ENCODE data around the gene SREBF2. TPM values are rescaled to one million over a fixed set of nuclear protein-coding genes. Genes with fewer than 3 reads are reported as not detected.

SREBF2 gene
- total and polyA plus RNA-seq, 2 of the 13 experiments (the other 11 are each of a cell fraction or from before 2014, with no cell fraction given) = 53.8 to 72.6 TPM

DNA sequence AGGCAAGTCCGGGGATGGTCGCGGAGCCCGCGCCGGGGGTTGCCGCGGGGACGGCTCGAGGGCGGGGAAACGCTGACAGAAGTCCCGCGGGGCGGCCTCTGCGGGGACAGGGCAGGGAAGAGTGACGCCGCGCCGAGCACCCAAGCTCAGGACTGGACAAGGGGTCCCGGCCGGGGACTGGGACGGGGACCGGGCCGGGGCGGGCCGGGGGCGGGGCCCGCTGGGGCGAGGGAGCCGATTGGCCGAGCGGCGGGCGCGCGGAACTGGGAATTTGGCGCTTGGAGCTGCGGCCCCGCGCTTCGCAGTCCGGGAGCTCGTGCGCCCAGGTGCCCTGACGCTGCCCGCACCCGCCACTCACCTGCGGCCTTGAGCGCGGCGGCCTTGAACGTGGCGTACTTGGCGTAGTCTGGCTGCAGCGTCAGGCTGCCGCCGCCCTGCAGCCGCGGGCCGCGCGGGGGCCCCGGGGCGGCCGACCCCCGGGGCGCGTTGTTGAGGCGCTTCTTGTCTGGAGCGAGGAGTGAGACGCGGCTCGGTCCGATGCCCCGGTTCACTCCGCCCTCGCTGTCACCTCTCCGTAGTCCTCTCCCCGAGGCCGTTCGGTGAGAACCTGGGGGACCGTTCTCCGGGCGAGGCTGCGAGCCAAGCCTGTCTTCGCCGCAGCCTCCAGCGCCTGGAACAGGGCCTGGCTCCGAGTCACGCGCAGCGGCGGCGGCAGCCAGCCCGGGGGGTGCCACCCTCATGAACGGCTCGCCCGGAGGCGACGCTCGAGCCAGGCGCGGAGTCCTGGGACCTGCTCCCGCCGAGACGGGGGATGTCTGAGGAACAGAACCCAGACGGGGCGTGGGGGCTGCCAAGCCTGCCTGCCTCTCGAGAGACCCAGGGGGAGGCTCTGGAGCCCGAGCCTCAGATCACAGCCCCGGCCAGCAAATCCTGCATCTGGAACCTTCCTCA is 77.4 kb downstream of the SREBF2 start (continued):
- TF ChIP-seq, protein P1, sequence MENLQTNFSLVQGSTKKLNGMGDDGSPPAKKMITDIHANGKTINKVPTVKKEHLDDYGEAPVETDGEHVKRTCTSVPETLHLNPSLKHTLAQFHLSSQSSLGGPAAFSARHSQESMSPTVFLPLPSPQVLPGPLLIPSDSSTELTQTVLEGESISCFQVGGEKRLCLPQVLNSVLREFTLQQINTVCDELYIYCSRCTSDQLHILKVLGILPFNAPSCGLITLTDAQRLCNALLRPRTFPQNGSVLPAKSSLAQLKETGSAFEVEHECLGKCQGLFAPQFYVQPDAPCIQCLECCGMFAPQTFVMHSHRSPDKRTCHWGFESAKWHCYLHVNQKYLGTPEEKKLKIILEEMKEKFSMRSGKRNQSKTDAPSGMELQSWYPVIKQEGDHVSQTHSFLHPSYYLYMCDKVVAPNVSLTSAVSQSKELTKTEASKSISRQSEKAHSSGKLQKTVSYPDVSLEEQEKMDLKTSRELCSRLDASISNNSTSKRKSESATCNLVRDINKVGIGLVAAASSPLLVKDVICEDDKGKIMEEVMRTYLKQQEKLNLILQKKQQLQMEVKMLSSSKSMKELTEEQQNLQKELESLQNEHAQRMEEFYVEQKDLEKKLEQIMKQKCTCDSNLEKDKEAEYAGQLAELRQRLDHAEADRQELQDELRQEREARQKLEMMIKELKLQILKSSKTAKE (CRISPR knock-in tag; IDR thresholded peaks at IDR 0.05; ENCODE audit: borderline replicate concordance) = no peak
- TF ChIP-seq ZNF362 (CRISPR knock-in tag; IDR thresholded peaks at IDR 0.05; ENCODE audit: borderline replicate concordance) = no peak
- TF ChIP-seq RFX5 (IDR thresholded peaks at IDR 0.05; ENCODE audit: low read depth, low read length) = no peak
- no peak for TF ChIP-seq TP53 (CRISPR knock-in tag; conservative IDR thresholded peaks at IDR 0.05)
- 0 out of 2 replicates have a peak, but pooled peaks have one; percentile 16 for TF ChIP-seq DMAP1 (CRISPR knock-in tag; IDR thresholded peaks at IDR 0.05)
- TF ChIP-seq SKI (IDR thresholded peaks at IDR 0.05; ENCODE audit: partially characterized antibody) = peak; percentile 42
- TF ChIP-seq CAMTA2 (CRISPR knock-in tag; IDR thresholded peaks at IDR 0.05; ENCODE audit: borderline replicate concordance) = no peak
- no peak for TF ChIP-seq HOXA5 (CRISPR knock-in tag; IDR thresholded peaks at IDR 0.05)
- TF ChIP-seq SALL2 (CRISPR knock-in tag; IDR thresholded peaks at IDR 0.05) = 0 out of 2 replicates have a peak, but pooled peaks have one; percentile 61
- peak; percentile 60; the same call in 1 of the 2 replicates for TF ChIP-seq ZSCAN21 (CRISPR knock-in tag; IDR thresholded peaks at IDR 0.05; ENCODE audit: borderline replicate concordance)
- TF ChIP-seq ZBTB39 (CRISPR knock-in tag; IDR thresholded peaks at IDR 0.05) = no peak
- TF ChIP-seq, protein P2, sequence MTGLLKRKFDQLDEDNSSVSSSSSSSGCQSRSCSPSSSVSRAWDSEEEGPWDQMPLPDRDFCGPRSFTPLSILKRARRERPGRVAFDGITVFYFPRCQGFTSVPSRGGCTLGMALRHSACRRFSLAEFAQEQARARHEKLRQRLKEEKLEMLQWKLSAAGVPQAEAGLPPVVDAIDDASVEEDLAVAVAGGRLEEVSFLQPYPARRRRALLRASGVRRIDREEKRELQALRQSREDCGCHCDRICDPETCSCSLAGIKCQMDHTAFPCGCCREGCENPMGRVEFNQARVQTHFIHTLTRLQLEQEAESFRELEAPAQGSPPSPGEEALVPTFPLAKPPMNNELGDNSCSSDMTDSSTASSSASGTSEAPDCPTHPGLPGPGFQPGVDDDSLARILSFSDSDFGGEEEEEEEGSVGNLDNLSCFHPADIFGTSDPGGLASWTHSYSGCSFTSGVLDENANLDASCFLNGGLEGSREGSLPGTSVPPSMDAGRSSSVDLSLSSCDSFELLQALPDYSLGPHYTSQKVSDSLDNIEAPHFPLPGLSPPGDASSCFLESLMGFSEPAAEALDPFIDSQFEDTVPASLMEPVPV (CRISPR knock-in tag; IDR thresholded peaks at IDR 0.05) = no peak
- TF ChIP-seq RORA (CRISPR knock-in tag; IDR thresholded peaks at IDR 0.05) = no peak
- TF ChIP-seq ETV6 (CRISPR knock-in tag; conservative IDR thresholded peaks at IDR 0.05) = no peak
- TF ChIP-seq, protein P3, sequence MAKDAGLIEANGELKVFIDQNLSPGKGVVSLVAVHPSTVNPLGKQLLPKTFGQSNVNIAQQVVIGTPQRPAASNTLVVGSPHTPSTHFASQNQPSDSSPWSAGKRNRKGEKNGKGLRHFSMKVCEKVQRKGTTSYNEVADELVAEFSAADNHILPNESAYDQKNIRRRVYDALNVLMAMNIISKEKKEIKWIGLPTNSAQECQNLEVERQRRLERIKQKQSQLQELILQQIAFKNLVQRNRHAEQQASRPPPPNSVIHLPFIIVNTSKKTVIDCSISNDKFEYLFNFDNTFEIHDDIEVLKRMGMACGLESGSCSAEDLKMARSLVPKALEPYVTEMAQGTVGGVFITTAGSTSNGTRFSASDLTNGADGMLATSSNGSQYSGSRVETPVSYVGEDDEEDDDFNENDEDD (CRISPR knock-in tag; IDR thresholded peaks at IDR 0.05; ENCODE audit: borderline replicate concordance) = peak; percentile 65; the same call in 1 of the 2 replicates
- no peak for TF ChIP-seq MTA3 (CRISPR knock-in tag; IDR thresholded peaks at IDR 0.05)
- TF ChIP-seq ZKSCAN8 (CRISPR knock-in tag; IDR thresholded peaks at IDR 0.05; ENCODE audit: borderline replicate concordance) = no peak
- no peak for TF ChIP-seq ZNF501 (CRISPR knock-in tag; IDR thresholded peaks at IDR 0.05)

Data from HepG2 (cell line).